Panc1 (cell line): ENCODE measurements around the gene CDCA3.

Experiments
- POLR2AphosphoS5 ChIP-seq: IDR thresholded peaks from 2 replicates; pipeline ENCODE4 v1.6.1; 2012; ENCODE audit warnings: mild to moderate bottlenecking, low read depth, low read length, moderate library complexity
- REST ChIP-seq, 2 experiments: IDR thresholded peaks; 2 replicates each; pipeline ENCODE4 v1.6.1; 2011 to 2012; ENCODE audit warnings: low read depth in 2 of 2, control low read depth in 1 of 2, low read length in 1 of 2, mild to moderate bottlenecking in 1 of 2, moderate library complexity in 1 of 2; ENCODE audit not compliant: insufficient read depth in 1 of 2
- SIN3A ChIP-seq: IDR thresholded peaks from 2 replicates; pipeline ENCODE4 v1.6.1; 2012; ENCODE audit warnings: low read depth, mild to moderate bottlenecking, low read length, moderate library complexity, borderline replicate concordance; ENCODE audit not compliant: insufficient read depth
- TCF7L2 ChIP-seq: IDR thresholded peaks from 2 replicates; pipeline ENCODE4 v1.6.1; 2011; ENCODE audit warnings: mild to moderate bottlenecking, low read depth, low read length, inconsistent platforms
- TF ChIP-seq, protein P1 (sequence below): fragments of 450-650 bp; IDR thresholded peaks from 2 replicates; pipeline ENCODE4 v1.5.1; 2017; ENCODE audit warnings: mild to moderate bottlenecking

- TF ChIP-seq, protein P1, sequence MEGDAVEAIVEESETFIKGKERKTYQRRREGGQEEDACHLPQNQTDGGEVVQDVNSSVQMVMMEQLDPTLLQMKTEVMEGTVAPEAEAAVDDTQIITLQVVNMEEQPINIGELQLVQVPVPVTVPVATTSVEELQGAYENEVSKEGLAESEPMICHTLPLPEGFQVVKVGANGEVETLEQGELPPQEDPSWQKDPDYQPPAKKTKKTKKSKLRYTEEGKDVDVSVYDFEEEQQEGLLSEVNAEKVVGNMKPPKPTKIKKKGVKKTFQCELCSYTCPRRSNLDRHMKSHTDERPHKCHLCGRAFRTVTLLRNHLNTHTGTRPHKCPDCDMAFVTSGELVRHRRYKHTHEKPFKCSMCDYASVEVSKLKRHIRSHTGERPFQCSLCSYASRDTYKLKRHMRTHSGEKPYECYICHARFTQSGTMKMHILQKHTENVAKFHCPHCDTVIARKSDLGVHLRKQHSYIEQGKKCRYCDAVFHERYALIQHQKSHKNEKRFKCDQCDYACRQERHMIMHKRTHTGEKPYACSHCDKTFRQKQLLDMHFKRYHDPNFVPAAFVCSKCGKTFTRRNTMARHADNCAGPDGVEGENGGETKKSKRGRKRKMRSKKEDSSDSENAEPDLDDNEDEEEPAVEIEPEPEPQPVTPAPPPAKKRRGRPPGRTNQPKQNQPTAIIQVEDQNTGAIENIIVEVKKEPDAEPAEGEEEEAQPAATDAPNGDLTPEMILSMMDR = no peak
- TF ChIP-seq POLR2AphosphoS5 (no peak), REST (IDR thresholded peaks at IDR 0.05; ENCODE audit: insufficient read depth in 1 of 2, low read depth in 2 of 2, low read length in 1 of 2) (no peak), TCF7L2 (no peak), SIN3A (no peak)
Observed at GRCh38 chr12:6822426-6823135, 28.5 kb downstream of the CDCA3 start.
